Muscle layer of duodenum (tissue), 2 donors: ENCODE measurements around the gene EYS.
"Not testable (repeated sequence)": the region's sequence is repeated elsewhere in the genome, so short reads cannot be mapped to it uniquely, and the experiment has no call there.

Experiments
- H3K27ac ChIP-seq: one replicate; pipeline ENCODE4 v1.7.0; 2013; ENCODE audit warnings: mild to moderate bottlenecking, low read length
- H3K27me3 ChIP-seq: one replicate; pipeline ENCODE4 v1.7.0; 2013; ENCODE audit warnings: low read depth, mild to moderate bottlenecking, control low read depth, low read length
- H3K36me3 ChIP-seq, 2 donors: one replicate each; pipeline ENCODE4 v1.7.0; 2013; ENCODE audit warnings: low read length in 2 of 2, control low read depth in 1 of 2, mild to moderate bottlenecking in 1 of 2; ENCODE audit not compliant: insufficient read depth in 2 of 2, control insufficient read depth in 1 of 2
- H3K4me1 ChIP-seq, 2 donors: one replicate each; pipeline ENCODE4 v1.7.0; 2013; ENCODE audit warnings: low read length in 2 of 2, mild to moderate bottlenecking in 2 of 2, control low read depth in 1 of 2, moderate library complexity in 1 of 2; ENCODE audit not compliant: insufficient read depth in 2 of 2, control insufficient read depth in 1 of 2
- H3K4me3 ChIP-seq, 2 donors: one replicate each; pipeline ENCODE4 v1.7.0; 2013; ENCODE audit warnings: low read length in 2 of 2, low read depth in 1 of 2, mild to moderate bottlenecking in 1 of 2
- H3K9me3 ChIP-seq, 2 donors: one replicate each; pipeline ENCODE4 v1.7.0; 2013; ENCODE audit warnings: low read length in 2 of 2, control low read depth in 1 of 2, mild to moderate bottlenecking in 1 of 2; ENCODE audit not compliant: control insufficient read depth in 1 of 2
- donor health status: healthy.

The EYS gene

DNA sequence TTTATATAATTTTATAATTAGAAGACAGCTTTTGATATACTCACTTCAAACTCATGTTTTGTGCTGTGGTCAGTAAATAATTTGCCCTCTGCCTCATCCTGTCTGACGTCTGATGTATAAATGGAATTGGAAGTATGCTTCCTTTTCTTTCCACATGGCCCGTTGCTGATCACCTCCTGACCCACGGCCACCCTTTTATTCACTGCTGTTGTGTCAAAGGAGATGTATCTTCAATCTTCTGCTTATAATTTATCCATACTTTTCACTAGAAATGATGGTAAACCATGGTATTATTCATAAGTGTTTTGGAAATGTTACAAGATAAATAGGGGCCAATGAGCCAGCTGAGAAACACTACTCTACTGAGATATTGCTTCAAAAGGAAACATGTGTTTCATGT lies 1229.6 kb downstream of the EYS start:
- Histone ChIP-seq H3K4me1 (no peaks in the 10 kb centered on the region), H3K4me3 (no peak overlapping the region), H3K9me3 (no peaks in the 10 kb centered on the region), H3K27me3 (no peaks in the 10 kb centered on the region), H3K27ac (no peak overlapping the region), H3K36me3 (no peaks in the 10 kb centered on the region)

DNA sequence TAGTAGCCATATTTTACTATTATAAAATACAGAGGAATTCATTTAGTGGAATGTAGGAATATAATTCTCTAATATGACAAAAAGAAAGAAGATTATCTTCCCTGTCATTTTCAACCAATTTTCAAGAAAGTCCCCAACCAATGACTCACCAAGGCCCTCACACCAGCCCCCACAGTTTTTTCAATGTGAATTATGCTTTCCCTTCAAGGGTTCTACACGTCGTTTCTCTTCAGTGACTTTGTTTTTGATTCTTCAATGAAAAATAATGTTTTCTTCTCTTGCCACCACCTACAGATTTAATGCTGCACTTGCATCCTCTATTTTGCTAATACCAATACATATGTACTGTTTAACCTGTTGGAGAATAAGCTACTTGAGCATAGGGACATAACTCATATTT lies 1230.1 kb downstream of the EYS start:
- Histone ChIP-seq H3K4me1 (no peaks in the 10 kb centered on the region), H3K27me3 (no peaks in the 10 kb centered on the region), H3K9me3 (no peaks in the 10 kb centered on the region), H3K4me3 (no peak overlapping the region), H3K36me3 (no peaks in the 10 kb centered on the region), H3K27ac (no peak overlapping the region)

DNA sequence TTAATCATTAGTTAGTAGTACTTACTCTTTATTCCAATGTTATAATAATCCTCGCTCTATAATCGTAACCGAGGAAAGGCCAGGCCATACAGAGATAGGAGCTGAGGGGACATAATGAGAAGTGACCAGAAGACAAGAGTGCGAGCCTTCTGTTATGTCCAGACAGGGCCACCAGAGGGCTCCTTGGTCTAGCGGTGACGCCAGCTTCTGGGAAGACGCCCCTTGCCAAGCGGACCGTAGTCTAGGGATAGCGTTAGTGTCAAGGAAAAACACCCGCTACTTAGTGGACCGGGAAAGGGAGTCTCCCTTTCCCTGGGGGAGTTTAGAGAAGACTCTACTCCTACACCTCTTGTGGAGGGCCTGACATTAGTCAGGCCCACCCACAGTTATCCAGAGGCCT lies 1237.6 kb downstream of the EYS start:
- not testable (repeated sequence) for H3K4me3 ChIP-seq, H3K27me3 ChIP-seq, H3K27ac ChIP-seq, H3K4me1 ChIP-seq, H3K9me3 ChIP-seq, H3K36me3 ChIP-seq

DNA sequence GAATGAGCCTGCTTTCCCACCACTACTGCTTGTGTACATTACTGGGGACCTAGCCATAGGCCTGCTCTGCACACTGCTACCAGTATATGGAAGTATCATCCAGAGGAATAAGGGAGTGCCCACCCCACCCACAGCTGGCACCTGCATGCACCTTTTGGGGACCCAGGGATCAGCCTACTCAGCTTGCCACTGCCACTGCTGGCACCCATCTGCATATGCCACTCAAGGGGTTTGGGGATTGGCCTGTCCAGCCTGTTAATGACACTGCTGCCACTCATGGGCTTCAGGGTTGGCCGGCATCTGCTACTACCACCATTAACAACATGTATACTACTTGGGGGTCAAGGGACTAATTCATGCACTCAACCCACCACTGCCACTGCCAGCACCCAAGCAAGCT lies 1239.4 kb downstream of the EYS start:
- no peak overlapping the region for H3K4me3 ChIP-seq
- H3K4me1 ChIP-seq: no peaks in the 10 kb centered on the region
- no peaks in the 10 kb centered on the region for H3K27me3 ChIP-seq
- no peak overlapping the region for H3K27ac ChIP-seq
- no peaks in the 10 kb centered on the region for H3K36me3 ChIP-seq
- peaks cover 0 to 2% of the 10 kb centered on the region in 2 donors for H3K9me3 ChIP-seq

DNA sequence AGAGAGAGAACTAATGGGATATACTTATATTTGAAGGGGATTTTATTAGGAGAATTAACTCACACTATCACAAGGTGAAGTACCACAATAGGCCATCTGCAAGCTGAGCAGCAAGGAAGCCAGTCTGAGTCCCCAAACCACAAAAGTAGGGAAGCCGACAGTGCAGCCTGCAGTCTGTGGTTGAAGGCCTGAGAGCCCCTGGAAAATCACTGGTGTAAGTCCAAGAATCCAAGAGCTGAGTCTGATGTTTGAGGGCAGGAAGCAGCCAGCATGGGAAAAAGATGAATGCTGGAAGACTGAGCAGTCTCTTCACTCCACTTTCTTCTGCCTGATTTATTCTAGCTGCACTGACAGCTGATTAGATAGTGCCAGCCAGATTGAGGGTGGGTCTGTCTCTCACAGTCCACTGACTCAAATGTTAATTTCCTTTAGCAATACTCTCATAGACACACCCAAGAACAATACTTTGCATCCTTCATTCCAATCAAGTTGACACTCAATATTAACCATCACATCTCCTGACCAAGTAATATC lies 1247.5 kb downstream of the EYS start:
- no peaks in the 10 kb centered on the region for H3K4me1 ChIP-seq
- no peaks in the 10 kb centered on the region for H3K9me3 ChIP-seq
- H3K27ac ChIP-seq: no peak overlapping the region
- H3K27me3 ChIP-seq: no peaks in the 10 kb centered on the region
- no peak overlapping the region for H3K4me3 ChIP-seq
- H3K36me3 ChIP-seq: no peaks in the 10 kb centered on the region

DNA sequence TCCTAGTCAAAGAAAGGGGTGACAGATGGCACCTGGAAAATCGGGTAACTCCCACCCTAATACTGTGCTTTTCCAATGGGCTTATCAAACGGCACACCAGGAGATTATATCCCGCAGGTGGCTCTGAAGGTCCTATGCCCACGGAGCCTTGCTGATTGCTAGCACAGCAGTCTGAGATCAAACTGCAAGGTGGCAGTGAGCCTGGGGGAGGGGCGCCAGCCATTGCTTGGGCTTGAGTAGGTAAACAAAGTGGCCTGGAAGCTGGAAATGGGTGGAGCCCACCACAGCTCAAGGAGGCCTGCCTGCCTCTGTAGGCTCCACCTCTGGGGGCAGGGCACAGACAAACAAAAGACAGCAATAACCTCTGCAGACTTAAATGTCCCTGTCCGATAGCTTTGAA lies 1258.9 kb downstream of the EYS start:
- not testable (repeated sequence) for H3K4me1 ChIP-seq, H3K27me3 ChIP-seq, H3K36me3 ChIP-seq, H3K9me3 ChIP-seq, H3K27ac ChIP-seq, H3K4me3 ChIP-seq

DNA sequence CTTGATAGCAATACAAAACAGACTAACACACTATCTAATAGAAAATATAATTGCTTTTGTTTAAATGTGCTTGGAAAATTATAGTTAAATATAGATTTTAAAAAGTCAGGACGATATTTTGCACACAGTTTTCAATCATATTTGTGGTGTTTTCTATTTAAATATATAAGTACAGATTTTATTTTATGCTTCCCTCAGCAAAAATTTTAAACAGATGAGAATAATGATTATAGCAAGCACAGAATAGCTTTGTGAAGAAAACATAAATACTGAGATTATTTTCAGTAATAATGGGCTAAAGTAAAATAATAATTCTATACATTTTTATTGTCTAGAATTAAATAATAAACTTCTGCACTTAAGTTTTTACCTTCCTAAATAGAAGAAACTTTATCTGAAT lies 1262.0 kb downstream of the EYS start:
- Histone ChIP-seq H3K36me3 (no peaks in the 10 kb centered on the region), H3K4me1 (no peaks in the 10 kb centered on the region), H3K4me3 (no peak overlapping the region), H3K27me3 (no peaks in the 10 kb centered on the region), H3K9me3 (peaks cover 0 to 7% of the 10 kb centered on the region in 2 donors), H3K27ac (no peak overlapping the region)

DNA sequence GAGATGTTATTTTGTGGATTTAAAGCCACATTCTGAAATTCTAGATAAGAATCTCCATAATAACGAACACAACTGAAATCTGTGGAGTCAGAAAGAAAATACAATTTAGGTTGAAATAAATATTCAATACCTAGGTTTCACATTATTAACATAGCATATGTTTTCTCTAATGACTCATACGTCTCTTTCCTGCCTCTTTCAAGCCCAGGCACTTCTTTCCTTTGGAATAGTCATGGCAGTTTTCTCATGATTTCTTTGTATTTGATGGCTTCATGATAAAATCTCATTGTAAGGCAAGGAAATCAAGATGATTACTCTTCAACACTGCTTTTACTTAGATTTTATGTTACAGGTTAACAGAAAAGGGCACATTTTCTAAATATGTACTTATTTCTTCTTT lies 1267.8 kb downstream of the EYS start:
- Histone ChIP-seq H3K36me3 (no peaks in the 10 kb centered on the region), H3K9me3 (peaks cover 0 to 7% of the 10 kb centered on the region in 2 donors), H3K4me1 (no peaks in the 10 kb centered on the region), H3K4me3 (no peak overlapping the region), H3K27ac (no peak overlapping the region), H3K27me3 (no peaks in the 10 kb centered on the region)

DNA sequence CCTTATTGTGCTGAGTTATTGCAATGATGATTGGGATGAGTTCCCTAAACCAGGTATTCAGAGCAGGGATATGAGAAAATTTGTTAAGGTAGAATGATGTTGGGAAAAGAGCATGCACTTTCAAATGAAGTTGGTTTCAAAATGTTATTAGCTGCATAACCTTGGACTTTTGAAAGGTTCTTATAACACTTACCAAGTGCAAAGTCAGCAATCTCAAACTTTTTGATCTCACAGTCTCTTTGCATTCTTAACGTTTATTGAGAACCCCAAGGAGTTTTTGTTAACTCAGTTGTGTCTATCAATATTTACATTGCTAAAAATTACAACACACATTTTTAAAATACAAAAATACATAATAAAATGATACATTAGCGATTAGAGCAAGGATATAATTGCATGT lies 1269.0 kb downstream of the EYS start:
- no peak overlapping the region for H3K27ac ChIP-seq
- no peak overlapping the region for H3K4me3 ChIP-seq
- no peaks in the 10 kb centered on the region for H3K27me3 ChIP-seq
- no peaks in the 10 kb centered on the region for H3K4me1 ChIP-seq
- H3K36me3 ChIP-seq: no peaks in the 10 kb centered on the region
- peaks cover 0 to 7% of the 10 kb centered on the region in 2 donors for H3K9me3 ChIP-seq

DNA sequence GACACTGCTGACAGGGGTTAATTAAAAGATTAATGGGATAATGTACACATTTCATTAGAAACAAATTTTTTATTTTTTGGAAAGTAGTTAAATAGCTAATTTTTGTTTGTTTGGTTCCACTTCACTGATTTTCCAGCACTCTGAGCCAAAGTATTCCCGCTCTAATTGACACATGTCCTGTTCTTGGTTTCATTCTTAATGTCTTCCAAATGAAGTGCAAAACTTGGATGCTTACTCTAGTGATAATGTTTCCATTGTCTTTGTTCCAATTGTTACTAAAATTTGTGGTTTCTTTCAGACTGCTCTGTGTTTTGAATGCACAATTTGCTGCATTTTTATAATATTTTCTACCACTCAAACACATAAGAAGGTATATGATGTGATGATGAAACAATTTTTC lies 1277.1 kb downstream of the EYS start:
- H3K4me3 ChIP-seq: no peak overlapping the region
- H3K4me1 ChIP-seq: no peaks in the 10 kb centered on the region
- no peaks in the 10 kb centered on the region for H3K9me3 ChIP-seq
- H3K27me3 ChIP-seq: no peaks in the 10 kb centered on the region
- no peak overlapping the region for H3K27ac ChIP-seq
- no peaks in the 10 kb centered on the region for H3K36me3 ChIP-seq

DNA sequence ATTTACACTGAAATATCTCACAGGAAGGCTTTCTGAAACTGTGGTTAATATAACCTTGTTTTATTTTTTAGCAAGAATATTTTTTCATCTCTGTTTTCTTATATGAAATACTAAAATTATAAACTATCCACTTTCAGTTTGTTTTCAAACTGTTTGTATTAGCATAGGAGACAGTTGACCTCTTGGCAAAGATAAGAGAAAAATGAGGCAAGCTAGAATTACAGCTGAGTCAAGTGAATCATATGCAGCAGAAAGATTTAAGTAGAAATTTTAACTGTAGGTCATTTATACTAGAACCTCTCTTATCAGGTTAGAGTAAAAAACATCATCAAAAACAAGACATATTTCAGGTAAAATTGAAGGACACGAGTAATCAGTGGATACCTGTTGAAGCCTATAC lies 1278.8 kb downstream of the EYS start:
- no peaks in the 10 kb centered on the region for H3K36me3 ChIP-seq
- no peaks in the 10 kb centered on the region for H3K9me3 ChIP-seq
- H3K27me3 ChIP-seq: no peaks in the 10 kb centered on the region

DNA sequence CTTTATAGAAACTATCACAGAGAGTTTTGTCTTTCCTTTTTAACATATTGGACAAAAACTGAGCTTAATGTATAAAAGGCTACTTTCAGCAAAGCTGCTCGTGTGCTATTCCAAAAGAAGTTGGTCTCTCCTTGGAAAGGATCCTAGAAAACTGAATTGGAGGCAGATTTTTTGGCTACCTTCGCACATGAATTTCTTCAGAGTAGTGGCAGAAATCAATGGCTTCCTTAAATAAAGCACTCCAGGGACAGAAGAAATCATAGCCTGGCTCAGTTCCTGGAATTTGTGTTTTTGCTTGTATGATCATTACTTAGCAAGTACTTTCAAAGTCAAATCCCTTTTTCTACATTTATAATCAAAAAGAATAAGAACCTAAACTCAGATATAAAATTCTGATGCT lies 1291.1 kb downstream of the EYS start:
- H3K4me1 ChIP-seq: no peaks in the 10 kb centered on the region

More for the DNA sequence above, 1278.8 kb downstream of the EYS start:
- Histone ChIP-seq H3K27ac (no peak overlapping the region), H3K4me1 (no peaks in the 10 kb centered on the region), H3K4me3 (no peak overlapping the region)

More for the DNA sequence above, 1291.1 kb downstream of the EYS start:
- H3K27me3 ChIP-seq: no peaks in the 10 kb centered on the region
- no peaks in the 10 kb centered on the region for H3K36me3 ChIP-seq
- H3K27ac ChIP-seq: no peak overlapping the region
- no peak overlapping the region for H3K4me3 ChIP-seq
- H3K9me3 ChIP-seq: no peaks in the 10 kb centered on the region
